ENCODE data around the gene C7orf57.
"Not testable (repeated sequence)": the region's sequence is repeated elsewhere in the genome, so short reads cannot be mapped to it uniquely, and the experiment has no call there.

C7orf57 gene

GRCh38 chr7:48067475-48067874, 32.1 kb downstream of the C7orf57 start:
- no peak overlapping the region for H2AFZ ChIP-seq (ENCODE audit: low read depth, low read length)
- no peak for DNase-seq
- no peaks in the 10 kb centered on the region for H3K79me2 ChIP-seq (ENCODE audit: insufficient read depth, low read length)
- no peak overlapping the region for H3K4me3 ChIP-seq (ENCODE audit: low read depth in 1 of 2, low read length in 2 of 2)
- no peak overlapping the region for H3K9ac ChIP-seq (ENCODE audit: low read depth, low read length)
- no peak for ATAC-seq (ENCODE audit: insufficient read depth, low read depth)
- H3K4me1 ChIP-seq (ENCODE audit: insufficient read depth, low read length), result no peaks in the 10 kb centered on the region
- no peak overlapping the region for H3K27ac ChIP-seq (ENCODE audit: low read length)
- H4K20me1 ChIP-seq (ENCODE audit: insufficient read depth, low read length), result no peaks in the 10 kb centered on the region
- H3K9me3 ChIP-seq (ENCODE audit: insufficient read depth, low read length, severe bottlenecking), result no peaks in the 10 kb centered on the region
- no peaks in the 10 kb centered on the region for H3K27me3 ChIP-seq (ENCODE audit: insufficient read depth, low read length, poor library complexity)
- no peaks in the 10 kb centered on the region for H3K36me3 ChIP-seq (ENCODE audit: insufficient read depth, low read length)
- H3K4me2 ChIP-seq (ENCODE audit: insufficient read depth, low read length), result no peak overlapping the region
- no peak for TF ChIP-seq CTCF (IDR thresholded peaks at IDR 0.05; ENCODE audit: borderline replicate concordance, extremely low read depth, low read length, poor library complexity, severe bottlenecking)
- TF ChIP-seq EZH2 (IDR thresholded peaks at IDR 0.05; ENCODE audit: borderline replicate concordance, low read depth, low read length, severe bottlenecking), result no peak

GRCh38 chr7:48074204-48074654, 38.9 kb downstream of the C7orf57 start:
- no peaks in the 10 kb centered on the region for H3K4me1 ChIP-seq (ENCODE audit: insufficient read depth, low read length)
- no peak for TF ChIP-seq EZH2 (IDR thresholded peaks at IDR 0.05; ENCODE audit: borderline replicate concordance, low read depth, low read length, severe bottlenecking)
- TF ChIP-seq CTCF (IDR thresholded peaks at IDR 0.05; ENCODE audit: borderline replicate concordance, extremely low read depth, low read length, poor library complexity, severe bottlenecking), result no peak
- H3K4me2 ChIP-seq (ENCODE audit: insufficient read depth, low read length), result no peak overlapping the region
- no peaks in the 10 kb centered on the region for H4K20me1 ChIP-seq (ENCODE audit: insufficient read depth, low read length)
- no peak overlapping the region for H3K27ac ChIP-seq (ENCODE audit: low read length)
- H3K36me3 ChIP-seq (ENCODE audit: insufficient read depth, low read length), result no peaks in the 10 kb centered on the region
- no peak for DNase-seq
- H3K79me2 ChIP-seq (ENCODE audit: insufficient read depth, low read length), result no peaks in the 10 kb centered on the region
- ATAC-seq (ENCODE audit: insufficient read depth, low read depth), result no peak
- no peak overlapping the region for H2AFZ ChIP-seq (ENCODE audit: low read depth, low read length)
- H3K9ac ChIP-seq (ENCODE audit: low read depth, low read length), result no peak overlapping the region
- H3K27me3 ChIP-seq (ENCODE audit: insufficient read depth, low read length, poor library complexity), result no peaks in the 10 kb centered on the region
- H3K9me3 ChIP-seq (ENCODE audit: insufficient read depth, low read length, severe bottlenecking), result no peaks in the 10 kb centered on the region
- H3K4me3 ChIP-seq (ENCODE audit: low read depth in 1 of 2, low read length in 2 of 2), result no peak overlapping the region

- no peaks in the 10 kb centered on the region for H3K36me3 ChIP-seq (ENCODE audit: insufficient read depth, low read length)
- H3K4me1 ChIP-seq (ENCODE audit: insufficient read depth, low read length), result no peaks in the 10 kb centered on the region
- no peak overlapping the region for H3K4me2 ChIP-seq (ENCODE audit: insufficient read depth, low read length)
- DNase-seq, result no peak
- H3K9ac ChIP-seq (ENCODE audit: low read depth, low read length), result no peak overlapping the region
- H3K9me3 ChIP-seq (ENCODE audit: insufficient read depth, low read length, severe bottlenecking), result no peaks in the 10 kb centered on the region
- H2AFZ ChIP-seq (ENCODE audit: low read depth, low read length), result no peak overlapping the region
- H3K4me3 ChIP-seq (ENCODE audit: low read depth in 1 of 2, low read length in 2 of 2), result no peak overlapping the region
- no peaks in the 10 kb centered on the region for H3K27me3 ChIP-seq (ENCODE audit: insufficient read depth, low read length, poor library complexity)
- no peaks in the 10 kb centered on the region for H3K79me2 ChIP-seq (ENCODE audit: insufficient read depth, low read length)
- no peaks in the 10 kb centered on the region for H4K20me1 ChIP-seq (ENCODE audit: insufficient read depth, low read length)
- no peak for ATAC-seq (ENCODE audit: insufficient read depth, low read depth)
- TF ChIP-seq CTCF (IDR thresholded peaks at IDR 0.05; ENCODE audit: borderline replicate concordance, extremely low read depth, low read length, poor library complexity, severe bottlenecking), result no peak
- TF ChIP-seq EZH2 (IDR thresholded peaks at IDR 0.05; ENCODE audit: borderline replicate concordance, low read depth, low read length, severe bottlenecking), result no peak
- no peak overlapping the region for H3K27ac ChIP-seq (ENCODE audit: low read length)
These were observed 42.1 kb downstream of the C7orf57 start for GRCh38 chr7:48077423-48077822.

GRCh38 chr7:48078470-48078869, 43.1 kb downstream of the C7orf57 start:
- no peak overlapping the region for H2AFZ ChIP-seq (ENCODE audit: low read depth, low read length)
- no peak overlapping the region for H3K9ac ChIP-seq (ENCODE audit: low read depth, low read length)
- no peak overlapping the region for H3K27ac ChIP-seq (ENCODE audit: low read length)
- no peaks in the 10 kb centered on the region for H3K36me3 ChIP-seq (ENCODE audit: insufficient read depth, low read length)
- H3K79me2 ChIP-seq (ENCODE audit: insufficient read depth, low read length), result no peaks in the 10 kb centered on the region
- no peaks in the 10 kb centered on the region for H3K4me1 ChIP-seq (ENCODE audit: insufficient read depth, low read length)
- no peak for DNase-seq
- ATAC-seq (ENCODE audit: insufficient read depth, low read depth), result no peak
- H3K27me3 ChIP-seq (ENCODE audit: insufficient read depth, low read length, poor library complexity), result no peaks in the 10 kb centered on the region
- H3K4me3 ChIP-seq (ENCODE audit: low read depth in 1 of 2, low read length in 2 of 2), result no peak overlapping the region
- H3K9me3 ChIP-seq (ENCODE audit: insufficient read depth, low read length, severe bottlenecking), result no peaks in the 10 kb centered on the region
- H3K4me2 ChIP-seq (ENCODE audit: insufficient read depth, low read length), result no peak overlapping the region
- no peaks in the 10 kb centered on the region for H4K20me1 ChIP-seq (ENCODE audit: insufficient read depth, low read length)
- TF ChIP-seq EZH2 (IDR thresholded peaks at IDR 0.05; ENCODE audit: borderline replicate concordance, low read depth, low read length, severe bottlenecking) (no peak), CTCF (IDR thresholded peaks at IDR 0.05; ENCODE audit: borderline replicate concordance, extremely low read depth, low read length, poor library complexity, severe bottlenecking) (no peak)

GRCh38 chr7:48082378-48082777, 47.0 kb downstream of the C7orf57 start:
- H3K27me3 ChIP-seq (ENCODE audit: insufficient read depth, low read length, poor library complexity); H3K27ac ChIP-seq (ENCODE audit: low read length); H3K9me3 ChIP-seq (ENCODE audit: insufficient read depth, low read length, severe bottlenecking); H3K36me3 ChIP-seq (ENCODE audit: insufficient read depth, low read length); H3K79me2 ChIP-seq (ENCODE audit: insufficient read depth, low read length); ATAC-seq (ENCODE audit: insufficient read depth, low read depth); DNase-seq; H3K4me1 ChIP-seq (ENCODE audit: insufficient read depth, low read length); H4K20me1 ChIP-seq (ENCODE audit: insufficient read depth, low read length); H3K4me2 ChIP-seq (ENCODE audit: insufficient read depth, low read length); H2AFZ ChIP-seq (ENCODE audit: low read depth, low read length); H3K4me3 ChIP-seq (ENCODE audit: low read depth in 1 of 2, low read length in 2 of 2); H3K9ac ChIP-seq (ENCODE audit: low read depth, low read length): not testable (repeated sequence)

Data from DND-41 (cell line).